ENCODE results near the gene RPL37.

The RPL37 gene

GRCh38 chr5:40784916-40785315 is 50.1 kb downstream of the RPL37 start:
- no peak for TF ChIP-seq CTCF (IDR thresholded peaks at IDR 0.05; ENCODE audit: low read depth, low read length)
- H3K4me3 ChIP-seq (replicated peaks in 1 of 2; ENCODE audit: low read depth in 2 of 2, low read length in 2 of 2) = no peak overlapping the region
- DNase-seq (ENCODE audit: low read depth in 2 of 2) = no peak

- no peak for DNase-seq (ENCODE audit: low read depth in 2 of 2)
- H3K4me3 ChIP-seq (replicated peaks in 1 of 2; ENCODE audit: low read depth in 2 of 2, low read length in 2 of 2) = no peak overlapping the region
- TF ChIP-seq CTCF (IDR thresholded peaks at IDR 0.05; ENCODE audit: low read depth, low read length) = no peak
These were observed 50.9 kb downstream of the RPL37 start for GRCh38 chr5:40784027-40784653.

GRCh38 chr5:40781843-40782409 is 53.1 kb downstream of the RPL37 start:
- no peak for TF ChIP-seq CTCF (IDR thresholded peaks at IDR 0.05; ENCODE audit: low read depth, low read length)
- H3K4me3 ChIP-seq (replicated peaks in 1 of 2; ENCODE audit: low read depth in 2 of 2, low read length in 2 of 2) = no peak overlapping the region
- peak; percentile 66 to 86 for DNase-seq (ENCODE audit: low read depth in 2 of 2)

GRCh38 chr5:40780858-40781257 is 54.2 kb downstream of the RPL37 start:
- DNase-seq (ENCODE audit: low read depth in 2 of 2) = no peak

GRCh38 chr5:40780199-40780598 is 54.8 kb downstream of the RPL37 start:
- no peak overlapping the region for H3K4me3 ChIP-seq (replicated peaks in 1 of 2; ENCODE audit: low read depth in 2 of 2, low read length in 2 of 2)
- no peak for DNase-seq (ENCODE audit: low read depth in 2 of 2)
- TF ChIP-seq CTCF (IDR thresholded peaks at IDR 0.05; ENCODE audit: low read depth, low read length) = no peak

More at GRCh38 chr5:40780858-40781257, 54.2 kb downstream of the RPL37 start:
- no peak for TF ChIP-seq CTCF (IDR thresholded peaks at IDR 0.05; ENCODE audit: low read depth, low read length)
- no peak overlapping the region for H3K4me3 ChIP-seq (replicated peaks in 1 of 2; ENCODE audit: low read depth in 2 of 2, low read length in 2 of 2)

GRCh38 chr5:40779561-40779960 is 55.5 kb downstream of the RPL37 start:
- TF ChIP-seq CTCF (IDR thresholded peaks at IDR 0.05; ENCODE audit: low read depth, low read length) = no peak
- no peak for DNase-seq (ENCODE audit: low read depth in 2 of 2)
- no peak overlapping the region for H3K4me3 ChIP-seq (replicated peaks in 1 of 2; ENCODE audit: low read depth in 2 of 2, low read length in 2 of 2)

GRCh38 chr5:40778133-40778532 is 56.9 kb downstream of the RPL37 start:
- no peak for DNase-seq (ENCODE audit: low read depth in 2 of 2)
- no peak overlapping the region for H3K4me3 ChIP-seq (replicated peaks in 1 of 2; ENCODE audit: low read depth in 2 of 2, low read length in 2 of 2)
- TF ChIP-seq CTCF (IDR thresholded peaks at IDR 0.05; ENCODE audit: low read depth, low read length) = no peak
